ENCODE measurements around the gene PGLYRP1. TPM values are rescaled to one million over a fixed set of nuclear protein-coding genes. Genes with fewer than 3 reads are reported as not detected.

PGLYRP1 gene
- polyA plus RNA-seq, 3 donors = 0.36 to 0.39 (median 0.37) TPM

DNA sequence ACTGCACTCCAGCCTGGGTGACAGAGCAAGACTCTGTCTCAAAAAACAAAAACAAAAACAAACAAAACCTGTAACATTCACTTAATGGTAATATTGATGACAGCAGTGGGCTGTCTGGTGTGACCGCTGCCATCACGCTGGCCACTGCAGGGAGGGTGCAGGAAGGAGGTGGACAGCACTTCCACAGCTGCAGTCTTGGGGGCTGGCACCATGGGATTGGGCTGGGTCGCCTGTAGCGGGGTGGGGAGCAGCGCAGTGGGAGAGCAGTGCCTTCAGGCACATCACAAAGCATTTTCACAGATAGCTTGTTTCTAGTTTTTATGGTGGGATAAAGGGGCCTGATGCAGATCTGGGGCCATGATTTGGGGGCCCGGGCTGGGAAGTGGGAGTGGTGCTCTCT is 12.7 kb upstream of the PGLYRP1 start:
- H3K9ac ChIP-seq (ENCODE audit: insufficient read depth, low read length, poor library complexity, severe bottlenecking) = no peak overlapping the region
- Mint-ChIP-seq H3K4me3 (no peak overlapping the region), H3K9me3 (peaks cover 0 to 14% (median 8%) of the 10 kb centered on the region in 7 donors), H3K27me3 (ENCODE audit: low read depth in 3 of 3) (peaks cover 13 to 46% (median 24%) of the 10 kb centered on the region in 3 donors), H3K27ac (no peak overlapping the region), H3K4me1 (no peaks in the 10 kb centered on the region), H3K36me3 (no peaks in the 10 kb centered on the region)
- H3K4me3 ChIP-seq (replicated peaks in 1 of 3; ENCODE audit: low read depth in 2 of 3, low read length in 3 of 3) = no peak overlapping the region
- TF ChIP-seq, protein P1, sequence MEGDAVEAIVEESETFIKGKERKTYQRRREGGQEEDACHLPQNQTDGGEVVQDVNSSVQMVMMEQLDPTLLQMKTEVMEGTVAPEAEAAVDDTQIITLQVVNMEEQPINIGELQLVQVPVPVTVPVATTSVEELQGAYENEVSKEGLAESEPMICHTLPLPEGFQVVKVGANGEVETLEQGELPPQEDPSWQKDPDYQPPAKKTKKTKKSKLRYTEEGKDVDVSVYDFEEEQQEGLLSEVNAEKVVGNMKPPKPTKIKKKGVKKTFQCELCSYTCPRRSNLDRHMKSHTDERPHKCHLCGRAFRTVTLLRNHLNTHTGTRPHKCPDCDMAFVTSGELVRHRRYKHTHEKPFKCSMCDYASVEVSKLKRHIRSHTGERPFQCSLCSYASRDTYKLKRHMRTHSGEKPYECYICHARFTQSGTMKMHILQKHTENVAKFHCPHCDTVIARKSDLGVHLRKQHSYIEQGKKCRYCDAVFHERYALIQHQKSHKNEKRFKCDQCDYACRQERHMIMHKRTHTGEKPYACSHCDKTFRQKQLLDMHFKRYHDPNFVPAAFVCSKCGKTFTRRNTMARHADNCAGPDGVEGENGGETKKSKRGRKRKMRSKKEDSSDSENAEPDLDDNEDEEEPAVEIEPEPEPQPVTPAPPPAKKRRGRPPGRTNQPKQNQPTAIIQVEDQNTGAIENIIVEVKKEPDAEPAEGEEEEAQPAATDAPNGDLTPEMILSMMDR (IDR thresholded peaks at IDR 0.05) = no peak
- no peak overlapping the region for H2AFZ ChIP-seq (ENCODE audit: insufficient read depth, low read depth, low read length, poor library complexity, severe bottlenecking)
- H4K20me1 ChIP-seq (ENCODE audit: insufficient read depth, low read length) = no peaks in the 10 kb centered on the region
- no peak for DNase-seq
- intact Hi-C loops (cut with micrococcal nuclease) = no loop called here
- 79% methylated on average over 4 of the region's 6 CpGs for WGBS (ENCODE audit: insufficient coverage)
- H3K36me3 ChIP-seq (replicated peaks in 1 of 2; ENCODE audit: control insufficient read depth in 1 of 2, insufficient read depth in 2 of 2, low read length in 2 of 2) = no peaks in the 10 kb centered on the region
- no peak overlapping the region for H3K4me2 ChIP-seq (replicated peaks; ENCODE audit: extremely low read depth, low read length, poor library complexity, severe bottlenecking)
- H3K4me1 ChIP-seq (ENCODE audit: control insufficient read depth in 1 of 2, insufficient read depth in 2 of 2, low read length in 2 of 2) = no peaks in the 10 kb centered on the region
- H3K9me3 ChIP-seq (replicated peaks in 1 of 2; ENCODE audit: control insufficient read depth in 1 of 2, insufficient read depth in 1 of 2, low read length in 2 of 2) = peaks cover 0 to 12% of the 10 kb centered on the region in 2 donors
- H3K27me3 ChIP-seq (ENCODE audit: control insufficient read depth in 2 of 2, insufficient read depth in 2 of 2, low read length in 2 of 2) = peaks cover 0 to 7% of the 10 kb centered on the region in 2 donors
- no peak overlapping the region for H3K27ac ChIP-seq (ENCODE audit: low read depth in 1 of 2, low read length in 2 of 2)
- no peaks in the 10 kb centered on the region for H3K79me2 ChIP-seq (ENCODE audit: insufficient read depth, low read length)

GRCh38 chr19:46033401-46033800 is 10.5 kb upstream of the PGLYRP1 start:
- Mint-ChIP-seq H3K4me1 (peaks cover 1% of the 10 kb centered on the region), H3K36me3 (no peaks in the 10 kb centered on the region), H3K9me3 (peaks cover 0 to 14% (median 5%) of the 10 kb centered on the region in 7 donors), H3K27me3 (ENCODE audit: low read depth in 3 of 3) (peaks cover 19 to 55% (median 26%) of the 10 kb centered on the region in 3 donors), H3K4me3 (no peak overlapping the region), H3K27ac (no peak overlapping the region)
- Histone ChIP-seq H3K27ac (ENCODE audit: low read depth in 1 of 2, low read length in 2 of 2) (no peak overlapping the region), H3K9ac (ENCODE audit: insufficient read depth, low read length, poor library complexity, severe bottlenecking) (no peak overlapping the region), H3K79me2 (ENCODE audit: insufficient read depth, low read length) (no peaks in the 10 kb centered on the region), H3K9me3 (replicated peaks in 1 of 2; ENCODE audit: control insufficient read depth in 1 of 2, insufficient read depth in 1 of 2, low read length in 2 of 2) (peaks cover 0 to 12% of the 10 kb centered on the region in 2 donors), H3K4me3 (replicated peaks in 1 of 3; ENCODE audit: low read depth in 2 of 3, low read length in 3 of 3) (no peak overlapping the region), H4K20me1 (ENCODE audit: insufficient read depth, low read length) (no peaks in the 10 kb centered on the region), H2AFZ (ENCODE audit: insufficient read depth, low read depth, low read length, poor library complexity, severe bottlenecking) (no peak overlapping the region), H3K36me3 (replicated peaks in 1 of 2; ENCODE audit: control insufficient read depth in 1 of 2, insufficient read depth in 2 of 2, low read length in 2 of 2) (no peaks in the 10 kb centered on the region), H3K4me1 (ENCODE audit: control insufficient read depth in 1 of 2, insufficient read depth in 2 of 2, low read length in 2 of 2) (no peaks in the 10 kb centered on the region), H3K27me3 (ENCODE audit: control insufficient read depth in 2 of 2, insufficient read depth in 2 of 2, low read length in 2 of 2) (peaks cover 0 to 5% of the 10 kb centered on the region in 2 donors), H3K4me2 (replicated peaks; ENCODE audit: extremely low read depth, low read length, poor library complexity, severe bottlenecking) (no peak overlapping the region)
- no peak for DNase-seq
- intact Hi-C loops (cut with micrococcal nuclease) = no loop called here
- TF ChIP-seq, protein P1 (IDR thresholded peaks at IDR 0.05) = no peak
- 90% methylated on average over 11 of the region's 11 CpGs for WGBS (ENCODE audit: insufficient coverage)

Data from CD14-positive monocyte (primary cell).